ENCODE data around the gene SERPINI1. TPM values are rescaled to one million over a fixed set of nuclear protein-coding genes. Genes with fewer than 3 reads are reported as not detected.

The SERPINI1 gene
- total RNA-seq, 1 donor from 2014 or later = 10.6 TPM

GRCh38 chr3:167728632-167729323 lies 6.7 kb upstream of the SERPINI1 start:
- no peaks in the 10 kb centered on the region for H3K27me3 ChIP-seq (ENCODE audit: low read depth)
- no peaks in the 10 kb centered on the region for H3K9me3 ChIP-seq (replicated peaks)
- peak overlapping the region; percentile 72 for H3K27ac ChIP-seq (replicated peaks)
- H3K4me1 ChIP-seq = peaks cover 97% of the 10 kb centered on the region
- intact Hi-C loops (cut with micrococcal nuclease) = no loop called here
- H3K4me3 ChIP-seq = peak overlapping the region; percentile 10
- DNase-seq = no peak
- TF ChIP-seq CTCF (IDR thresholded peaks at IDR 0.05; ENCODE audit: borderline replicate concordance) = no peak
- H3K36me3 ChIP-seq = no peaks in the 10 kb centered on the region

GRCh38 chr3:167729591-167729990 lies 5.9 kb upstream of the SERPINI1 start:
- Histone ChIP-seq H3K36me3 (no peaks in the 10 kb centered on the region), H3K9me3 (replicated peaks) (no peaks in the 10 kb centered on the region), H3K4me3 (no peak overlapping the region), H3K27me3 (ENCODE audit: low read depth) (no peaks in the 10 kb centered on the region), H3K27ac (replicated peaks) (peak overlapping the region; percentile 72), H3K4me1 (peaks cover 97% of the 10 kb centered on the region)
- DNase-seq = no peak
- TF ChIP-seq CTCF (IDR thresholded peaks at IDR 0.05; ENCODE audit: borderline replicate concordance) = no peak
- intact Hi-C loops (cut with micrococcal nuclease) = no loop called here

GRCh38 chr3:167731393-167731792 lies 4.1 kb upstream of the SERPINI1 start:
- Histone ChIP-seq H3K27ac (replicated peaks) (no peak overlapping the region), H3K4me3 (no peak overlapping the region), H3K9me3 (replicated peaks) (no peaks in the 10 kb centered on the region), H3K4me1 (peaks cover 97% of the 10 kb centered on the region), H3K36me3 (no peaks in the 10 kb centered on the region), H3K27me3 (ENCODE audit: low read depth) (no peaks in the 10 kb centered on the region)
- intact Hi-C loops (cut with micrococcal nuclease) = no loop called here
- TF ChIP-seq CTCF (IDR thresholded peaks at IDR 0.05; ENCODE audit: borderline replicate concordance) = no peak
- DNase-seq = no peak

- no peak for DNase-seq
- H3K27me3 ChIP-seq (ENCODE audit: low read depth) = no peaks in the 10 kb centered on the region
- H3K9me3 ChIP-seq (replicated peaks) = no peaks in the 10 kb centered on the region
- no peak for TF ChIP-seq CTCF (IDR thresholded peaks at IDR 0.05; ENCODE audit: borderline replicate concordance)
- H3K4me1 ChIP-seq = peaks cover 93% of the 10 kb centered on the region
- H3K4me3 ChIP-seq = peak overlapping the region; percentile 96
- intact Hi-C loops (cut with micrococcal nuclease) = no loop called here
- no peaks in the 10 kb centered on the region for H3K36me3 ChIP-seq
- no peak overlapping the region for H3K27ac ChIP-seq (replicated peaks)
These were observed 3.0 kb upstream of the SERPINI1 start for GRCh38 chr3:167732313-167733065.

GRCh38 chr3:167733961-167734497 lies 1.5 kb upstream of the SERPINI1 start:
- no peak for DNase-seq
- Histone ChIP-seq H3K4me1 (peaks cover 77% of the 10 kb centered on the region), H3K27ac (replicated peaks) (peak overlapping the region; percentile 96), H3K9me3 (replicated peaks) (no peaks in the 10 kb centered on the region), H3K27me3 (ENCODE audit: low read depth) (no peaks in the 10 kb centered on the region), H3K4me3 (peak overlapping the region; percentile 96), H3K36me3 (no peaks in the 10 kb centered on the region)
- intact Hi-C loops (cut with micrococcal nuclease) = no loop called here
- TF ChIP-seq CTCF (IDR thresholded peaks at IDR 0.05; ENCODE audit: borderline replicate concordance) = no peak

Data from left ventricle myocardium inferior (tissue), 1 donor.